Sigmoid colon (tissue), 4 donors: ENCODE measurements around the gene MPLKIP.

Experiments
- EP300 ChIP-seq, 4 donors: sonication (generic); formaldehyde crosslinking; IDR thresholded peaks; one replicate each; pipeline ENCODE4 v1.6.1; 2017; ENCODE audit warnings: antibody characterized with exemption in 4 of 4
- POLR2A ChIP-seq, 2 donors: fragments of 450-650 bp; IDR thresholded peaks; one replicate each; pipeline ENCODE4 v1.6.1; 2016; ENCODE audit warnings: antibody characterized with exemption in 2 of 2, mild to moderate bottlenecking in 2 of 2, moderate library complexity in 2 of 2
- TF ChIP-seq, protein P1 (sequence below), 4 experiments: fragments of 450-650 bp in 3 of 4; fragments of 200-600 bp in 1 of 4; IDR thresholded peaks; one replicate each; pipeline ENCODE4 v1.5.1; 2016 to 2019; ENCODE audit warnings: antibody characterized with exemption in 4 of 4, mild to moderate bottlenecking in 3 of 4, moderate library complexity in 2 of 4

- TF ChIP-seq, protein P1, sequence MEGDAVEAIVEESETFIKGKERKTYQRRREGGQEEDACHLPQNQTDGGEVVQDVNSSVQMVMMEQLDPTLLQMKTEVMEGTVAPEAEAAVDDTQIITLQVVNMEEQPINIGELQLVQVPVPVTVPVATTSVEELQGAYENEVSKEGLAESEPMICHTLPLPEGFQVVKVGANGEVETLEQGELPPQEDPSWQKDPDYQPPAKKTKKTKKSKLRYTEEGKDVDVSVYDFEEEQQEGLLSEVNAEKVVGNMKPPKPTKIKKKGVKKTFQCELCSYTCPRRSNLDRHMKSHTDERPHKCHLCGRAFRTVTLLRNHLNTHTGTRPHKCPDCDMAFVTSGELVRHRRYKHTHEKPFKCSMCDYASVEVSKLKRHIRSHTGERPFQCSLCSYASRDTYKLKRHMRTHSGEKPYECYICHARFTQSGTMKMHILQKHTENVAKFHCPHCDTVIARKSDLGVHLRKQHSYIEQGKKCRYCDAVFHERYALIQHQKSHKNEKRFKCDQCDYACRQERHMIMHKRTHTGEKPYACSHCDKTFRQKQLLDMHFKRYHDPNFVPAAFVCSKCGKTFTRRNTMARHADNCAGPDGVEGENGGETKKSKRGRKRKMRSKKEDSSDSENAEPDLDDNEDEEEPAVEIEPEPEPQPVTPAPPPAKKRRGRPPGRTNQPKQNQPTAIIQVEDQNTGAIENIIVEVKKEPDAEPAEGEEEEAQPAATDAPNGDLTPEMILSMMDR (IDR thresholded peaks at IDR 0.05), result no peak
- TF ChIP-seq POLR2A (IDR thresholded peaks at IDR 0.05) (no peak), EP300 (IDR thresholded peaks at IDR 0.05) (no peak)
Measured at GRCh38 chr7:40105879-40106473, 28.4 kb downstream of the MPLKIP start.
